A549 (cell line): ENCODE data around the gene FOXF2.

ENCODE experiments used
- ESRRA ChIP-seq: fragments of 150-350 bp; IDR thresholded peaks from 2 replicates; pipeline ENCODE4 v1.6.1; 2014; ENCODE audit warnings: mild to moderate bottlenecking, low read length, borderline replicate concordance
- MAZ ChIP-seq: fragments of 150-350 bp; IDR thresholded peaks from 2 replicates; pipeline ENCODE4 v1.6.1; 2014; ENCODE audit warnings: antibody characterized with exemption, low read depth, low read length, borderline replicate concordance
- RAD21 ChIP-seq, 2 experiments: fragments of >200 bp in 1 of 2; sonication (Bioruptor Twin) in 1 of 2; formaldehyde crosslinking in 1 of 2; IDR thresholded peaks in 1 of 2; conservative IDR thresholded peaks in 1 of 2; 2 replicates in 1 of 2; 3 replicates in 1 of 2; pipeline ENCODE4 v1.6.1; 2012 to 2018; ENCODE audit warnings: inconsistent platforms in 1 of 2
- RCOR1 ChIP-seq: fragments of 150-350 bp; IDR thresholded peaks from 2 replicates; pipeline ENCODE4 v1.6.1; 2014; ENCODE audit warnings: antibody characterized with exemption, low read length, low read depth
- TF ChIP-seq, protein P1 (sequence below): IDR thresholded peaks from 2 replicates; pipeline ENCODE4 v1.6.1; 2012
- TF ChIP-seq, protein P2 (sequence below): fragments of >200 bp; sonication (Bioruptor Twin); formaldehyde crosslinking; IDR thresholded peaks from 3 replicates; pipeline ENCODE4 v1.6.1; 2016
- TF ChIP-seq, protein P3 (sequence below): fragments of >200 bp; sonication (Bioruptor Twin); formaldehyde crosslinking; IDR thresholded peaks from 2 replicates; pipeline ENCODE4 v1.6.1; 2016
- TF ChIP-seq, protein P4 (sequence below): IDR thresholded peaks from 2 replicates; pipeline ENCODE4 v1.6.1; 2012; ENCODE audit warnings: low read depth, borderline replicate concordance
- TF ChIP-seq, protein P5 (sequence below): fragments of >200 bp; sonication (Bioruptor Twin); formaldehyde crosslinking; IDR thresholded peaks from 3 replicates; pipeline ENCODE4 v1.5.1; 2016

DNA sequence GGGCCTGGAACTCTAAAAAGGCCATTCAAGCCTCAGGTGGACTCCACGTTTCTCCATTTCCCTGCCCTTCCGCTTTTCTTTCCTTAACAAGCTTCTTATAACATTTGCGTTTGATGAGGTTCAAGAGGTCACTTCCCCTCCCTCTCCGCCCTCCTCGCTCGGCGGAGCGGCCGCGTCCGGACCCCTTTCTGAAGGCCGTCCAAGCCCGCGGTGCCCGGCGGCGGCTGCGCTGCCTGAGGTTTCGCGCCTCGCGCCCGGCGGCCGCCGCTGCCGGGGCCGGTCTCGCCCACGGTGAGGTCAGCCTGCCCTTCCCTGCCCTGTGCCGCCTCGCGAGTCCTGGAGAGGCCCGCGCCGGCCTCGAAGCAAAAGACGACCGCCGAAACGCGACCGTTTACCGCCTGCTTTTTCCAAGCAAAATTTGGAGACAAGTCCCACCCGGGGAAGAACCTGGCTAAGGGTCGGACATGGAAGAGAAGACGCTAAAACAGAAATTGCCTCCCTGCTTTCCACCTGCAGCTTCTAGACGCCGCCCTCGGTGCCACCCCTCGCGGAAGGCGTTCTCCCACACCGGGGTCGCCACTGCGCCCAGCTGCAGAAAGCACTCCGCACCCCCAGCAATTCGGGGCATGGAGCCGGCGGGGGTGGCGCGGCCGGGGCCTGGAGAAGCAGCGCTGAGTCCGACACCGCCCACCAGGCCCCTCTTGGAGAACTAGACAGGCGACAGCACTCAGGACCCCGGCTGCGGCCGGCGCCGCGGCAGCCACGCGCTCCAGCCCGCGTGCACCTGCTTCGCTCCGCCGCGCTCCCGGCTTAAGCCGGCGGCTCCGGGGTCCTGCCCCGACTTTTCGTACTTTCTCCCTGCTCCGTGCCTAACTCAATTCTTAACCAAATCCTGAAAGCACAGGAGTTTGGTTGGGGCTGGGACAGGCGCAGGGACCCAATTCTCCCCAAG is 11.0 kb upstream of the FOXF2 start:
- TF ChIP-seq MAZ (no peak), RAD21 (conservative IDR thresholded peaks at IDR 0.05 in 1 of 2, IDR thresholded peaks at IDR 0.05 in 1 of 2) (no peak), ESRRA (no peak), RCOR1 (no peak)
- TF ChIP-seq, protein P1, sequence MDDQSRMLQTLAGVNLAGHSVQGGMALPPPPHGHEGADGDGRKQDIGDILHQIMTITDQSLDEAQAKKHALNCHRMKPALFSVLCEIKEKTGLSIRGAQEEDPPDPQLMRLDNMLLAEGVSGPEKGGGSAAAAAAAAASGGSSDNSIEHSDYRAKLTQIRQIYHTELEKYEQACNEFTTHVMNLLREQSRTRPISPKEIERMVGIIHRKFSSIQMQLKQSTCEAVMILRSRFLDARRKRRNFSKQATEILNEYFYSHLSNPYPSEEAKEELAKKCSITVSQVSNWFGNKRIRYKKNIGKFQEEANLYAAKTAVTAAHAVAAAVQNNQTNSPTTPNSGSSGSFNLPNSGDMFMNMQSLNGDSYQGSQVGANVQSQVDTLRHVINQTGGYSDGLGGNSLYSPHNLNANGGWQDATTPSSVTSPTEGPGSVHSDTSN: no peak
- TF ChIP-seq, protein P2, sequence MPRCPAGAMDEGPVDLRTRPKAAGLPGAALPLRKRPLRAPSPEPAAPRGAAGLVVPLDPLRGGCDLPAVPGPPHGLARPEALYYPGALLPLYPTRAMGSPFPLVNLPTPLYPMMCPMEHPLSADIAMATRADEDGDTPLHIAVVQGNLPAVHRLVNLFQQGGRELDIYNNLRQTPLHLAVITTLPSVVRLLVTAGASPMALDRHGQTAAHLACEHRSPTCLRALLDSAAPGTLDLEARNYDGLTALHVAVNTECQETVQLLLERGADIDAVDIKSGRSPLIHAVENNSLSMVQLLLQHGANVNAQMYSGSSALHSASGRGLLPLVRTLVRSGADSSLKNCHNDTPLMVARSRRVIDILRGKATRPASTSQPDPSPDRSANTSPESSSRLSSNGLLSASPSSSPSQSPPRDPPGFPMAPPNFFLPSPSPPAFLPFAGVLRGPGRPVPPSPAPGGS: no peak
- TF ChIP-seq, protein P3, sequence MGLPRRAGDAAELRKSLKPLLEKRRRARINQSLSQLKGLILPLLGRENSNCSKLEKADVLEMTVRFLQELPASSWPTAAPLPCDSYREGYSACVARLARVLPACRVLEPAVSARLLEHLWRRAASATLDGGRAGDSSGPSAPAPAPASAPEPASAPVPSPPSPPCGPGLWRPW: no peak
- TF ChIP-seq, protein P4, sequence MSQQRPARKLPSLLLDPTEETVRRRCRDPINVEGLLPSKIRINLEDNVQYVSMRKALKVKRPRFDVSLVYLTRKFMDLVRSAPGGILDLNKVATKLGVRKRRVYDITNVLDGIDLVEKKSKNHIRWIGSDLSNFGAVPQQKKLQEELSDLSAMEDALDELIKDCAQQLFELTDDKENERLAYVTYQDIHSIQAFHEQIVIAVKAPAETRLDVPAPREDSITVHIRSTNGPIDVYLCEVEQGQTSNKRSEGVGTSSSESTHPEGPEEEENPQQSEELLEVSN: no peak
- TF ChIP-seq, protein P5, sequence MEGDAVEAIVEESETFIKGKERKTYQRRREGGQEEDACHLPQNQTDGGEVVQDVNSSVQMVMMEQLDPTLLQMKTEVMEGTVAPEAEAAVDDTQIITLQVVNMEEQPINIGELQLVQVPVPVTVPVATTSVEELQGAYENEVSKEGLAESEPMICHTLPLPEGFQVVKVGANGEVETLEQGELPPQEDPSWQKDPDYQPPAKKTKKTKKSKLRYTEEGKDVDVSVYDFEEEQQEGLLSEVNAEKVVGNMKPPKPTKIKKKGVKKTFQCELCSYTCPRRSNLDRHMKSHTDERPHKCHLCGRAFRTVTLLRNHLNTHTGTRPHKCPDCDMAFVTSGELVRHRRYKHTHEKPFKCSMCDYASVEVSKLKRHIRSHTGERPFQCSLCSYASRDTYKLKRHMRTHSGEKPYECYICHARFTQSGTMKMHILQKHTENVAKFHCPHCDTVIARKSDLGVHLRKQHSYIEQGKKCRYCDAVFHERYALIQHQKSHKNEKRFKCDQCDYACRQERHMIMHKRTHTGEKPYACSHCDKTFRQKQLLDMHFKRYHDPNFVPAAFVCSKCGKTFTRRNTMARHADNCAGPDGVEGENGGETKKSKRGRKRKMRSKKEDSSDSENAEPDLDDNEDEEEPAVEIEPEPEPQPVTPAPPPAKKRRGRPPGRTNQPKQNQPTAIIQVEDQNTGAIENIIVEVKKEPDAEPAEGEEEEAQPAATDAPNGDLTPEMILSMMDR: no peak
